GM23338 (cell line): ENCODE measurements around the gene IGSF21. TPM values are rescaled to one million over a fixed set of nuclear protein-coding genes. Genes with fewer than 3 reads are reported as not detected.

Source experiments
- ATAC-seq: fragments of 200-7000 bp; cut with Tn5 transposase; 3 replicates; pipeline ENCODE4 v1.9.1; 2020
- DNase-seq: peaks from one replicate; pipeline ENCODE4 v3.0.0-alpha.2; 2015; ENCODE audit warnings: low spot score
- H2AFZ ChIP-seq: fragments of 200-600 bp; sonication (generic); 2 replicates; pipeline ENCODE4 v1.8.0; 2016; ENCODE audit warnings: antibody characterized with exemption, mild to moderate bottlenecking, moderate library complexity
- H3F3A ChIP-seq: fragments of 200-600 bp; sonication (generic); replicated peaks from 2 replicates; pipeline ENCODE4 v1.8.0; 2017; ENCODE audit warnings: antibody characterized with exemption, mixed run types, low read depth
- H3K27ac ChIP-seq: fragments of 200-600 bp; sonication (generic); 2 replicates; pipeline ENCODE4 v1.6.1; 2016; ENCODE audit warnings: low read depth
- H3K27me3 ChIP-seq: fragments of 200-600 bp; sonication (generic); 2 replicates; pipeline ENCODE4 v1.8.0; 2016; ENCODE audit warnings: mild to moderate bottlenecking, mixed run types, moderate library complexity; ENCODE audit not compliant: insufficient read depth
- H3K36me3 ChIP-seq: fragments of 200-600 bp; sonication (generic); 2 replicates; pipeline ENCODE4 v1.8.0; 2016; ENCODE audit warnings: mild to moderate bottlenecking; ENCODE audit not compliant: insufficient read depth
- H3K4me1 ChIP-seq: fragments of 200-600 bp; sonication (generic); 2 replicates; pipeline ENCODE4 v1.8.0; 2016; ENCODE audit warnings: mild to moderate bottlenecking, moderate library complexity; ENCODE audit not compliant: insufficient read depth
- H3K4me2 ChIP-seq: fragments of 200-600 bp; sonication (generic); 2 replicates; pipeline ENCODE4 v1.7.1; 2017; ENCODE audit warnings: mixed run types
- H3K4me3 ChIP-seq: fragments of 200-600 bp; sonication (generic); 2 replicates; pipeline ENCODE4 v1.6.1; 2016; ENCODE audit warnings: mixed run types
- H3K79me2 ChIP-seq: fragments of 200-600 bp; sonication (generic); replicated peaks from 2 replicates; pipeline ENCODE4 v1.8.0; 2017; ENCODE audit warnings: mild to moderate bottlenecking; ENCODE audit not compliant: insufficient read depth
- H3K9me2 ChIP-seq: fragments of 200-600 bp; sonication (generic); 2 replicates; pipeline ENCODE4 v1.8.0; 2017; ENCODE audit not compliant: insufficient read depth
- H4K20me1 ChIP-seq: fragments of 200-600 bp; sonication (generic); replicated peaks from 2 replicates; pipeline ENCODE4 v1.8.0; 2017; ENCODE audit warnings: mild to moderate bottlenecking; ENCODE audit not compliant: insufficient read depth
- H3K27ac Mint-ChIP-seq: 2 replicates; pipeline ENCODE4 v1.8.0; 2020; ENCODE audit warnings: inconsistent platforms, mild to moderate bottlenecking, moderate library complexity, mixed read lengths
- H3K27me3 Mint-ChIP-seq: 3 replicates; pipeline ENCODE4 v1.8.0; 2022; ENCODE audit warnings: low read depth, mild to moderate bottlenecking, moderate library complexity, mixed read lengths, inconsistent platforms; ENCODE audit not compliant: insufficient read depth, poor library complexity
- H3K36me3 Mint-ChIP-seq: 3 replicates; pipeline ENCODE4 v1.8.0; 2021; ENCODE audit warnings: low read depth, mild to moderate bottlenecking, inconsistent platforms, moderate library complexity, mixed read lengths
- H3K4me1 Mint-ChIP-seq: 3 replicates; pipeline ENCODE4 v1.8.0; 2020; ENCODE audit warnings: mild to moderate bottlenecking, inconsistent platforms, mixed read lengths
- H3K4me3 Mint-ChIP-seq: 3 replicates; pipeline ENCODE4 v1.8.0; 2021; ENCODE audit warnings: moderate library complexity, mild to moderate bottlenecking, inconsistent platforms, mixed read lengths
- H3K9me3 Mint-ChIP-seq: 3 replicates; pipeline ENCODE4 v1.8.0; 2020; ENCODE audit warnings: moderate library complexity, mild to moderate bottlenecking, inconsistent platforms, mixed read lengths
- CREB1 ChIP-seq: fragments of 250-450 bp; sonication (Bioruptor Pico); IDR thresholded peaks from 2 replicates; pipeline ENCODE4 v1.5.0; 2020; ENCODE audit warnings: low read depth, mild to moderate bottlenecking, moderate library complexity
- ETS1 ChIP-seq: IDR thresholded peaks from 2 replicates; pipeline ENCODE4 v1.6.1; 2016; ENCODE audit warnings: antibody characterized with exemption
- EZH2 ChIP-seq: fragments of 200-600 bp; sonication (generic); IDR thresholded peaks from one replicate; pipeline ENCODE4 v1.8.0; 2017; ENCODE audit warnings: antibody characterized with exemption, mild to moderate bottlenecking, low read depth; ENCODE audit not compliant: unreplicated experiment
- EZH2phosphoT487 ChIP-seq: fragments of 200-600 bp; sonication (generic); IDR thresholded peaks from one replicate; pipeline ENCODE4 v1.8.1; 2018; ENCODE audit warnings: antibody characterized with exemption; ENCODE audit not compliant: unreplicated experiment
- JUNB ChIP-seq: IDR thresholded peaks from one replicate; pipeline ENCODE4 v1.6.1; 2016; ENCODE audit warnings: antibody characterized with exemption; ENCODE audit not compliant: unreplicated experiment
- NANOG ChIP-seq: IDR thresholded peaks from 2 replicates; pipeline ENCODE4 v1.6.1; 2016; ENCODE audit warnings: antibody characterized with exemption, borderline replicate concordance
- POLR2AphosphoS5 ChIP-seq: IDR thresholded peaks from 2 replicates; pipeline ENCODE4 v1.6.1; 2016; ENCODE audit warnings: antibody characterized with exemption, low read depth
- STAT1 ChIP-seq: IDR thresholded peaks from one replicate; pipeline ENCODE4 v1.6.1; 2016; ENCODE audit warnings: antibody characterized with exemption; ENCODE audit not compliant: unreplicated experiment
- ZNF114 ChIP-seq: fragments of 250-450 bp; sonication (Bioruptor Pico); IDR thresholded peaks from 2 replicates; pipeline ENCODE4 v1.5.0; 2020; ENCODE audit warnings: mild to moderate bottlenecking, moderate library complexity
- ZNF331 ChIP-seq: fragments of 250-450 bp; sonication (Bioruptor Pico); IDR thresholded peaks from 2 replicates; pipeline ENCODE4 v1.5.0; 2020; ENCODE audit warnings: low read depth, mild to moderate bottlenecking, moderate library complexity
- polyA plus RNA-seq: library from polyadenylated mRNA; unstranded; fragments of >200 nt; fragmentation: Nextera tagmentation; extraction: Ambion mirVana; gene quantifications from 2 replicates; pipeline ENCODE4 v1.2.1, GENCODE V29; 2016
- total RNA-seq: library from RNA; depleted of rRNA; stranded (reverse); fragments of >200 nt; shearing (Covaris generic); gene quantifications from 2 replicates; pipeline ENCODE4 v1.2.3, GENCODE V29; 2014
- TF ChIP-seq, protein P1 (sequence below): fragments of 250-450 bp; sonication (Bioruptor Pico); IDR thresholded peaks from 2 replicates; pipeline ENCODE4 v1.5.0; 2020; ENCODE audit warnings: mild to moderate bottlenecking, moderate library complexity
- TF ChIP-seq, protein P2 (sequence below), 2 experiments: fragments of 200-600 bp in 1 of 2; sonication (generic) in 1 of 2; conservative IDR thresholded peaks; 2 replicates each; pipeline versions ENCODE4 v1.5.1 to v1.6.1; 2016 to 2017; ENCODE audit warnings: antibody characterized with exemption in 2 of 2, low read depth in 2 of 2, mild to moderate bottlenecking in 2 of 2, moderate library complexity in 1 of 2
- TF ChIP-seq, protein P3 (sequence below): IDR thresholded peaks from one replicate; pipeline ENCODE4 v1.6.1; 2018; ENCODE audit warnings: antibody characterized with exemption; ENCODE audit not compliant: unreplicated experiment

The IGSF21 gene
- total and polyA plus RNA-seq, 2 experiments from 2014 or later = 15.6 to 15.7 TPM

GRCh38 chr1:18155881-18156385 lies 48.3 kb downstream of the IGSF21 start (continued):
- TF ChIP-seq NANOG (no peak), EZH2phosphoT487 (no peak), JUNB (no peak), POLR2AphosphoS5 (no peak), EZH2 (no peak)

DNA sequence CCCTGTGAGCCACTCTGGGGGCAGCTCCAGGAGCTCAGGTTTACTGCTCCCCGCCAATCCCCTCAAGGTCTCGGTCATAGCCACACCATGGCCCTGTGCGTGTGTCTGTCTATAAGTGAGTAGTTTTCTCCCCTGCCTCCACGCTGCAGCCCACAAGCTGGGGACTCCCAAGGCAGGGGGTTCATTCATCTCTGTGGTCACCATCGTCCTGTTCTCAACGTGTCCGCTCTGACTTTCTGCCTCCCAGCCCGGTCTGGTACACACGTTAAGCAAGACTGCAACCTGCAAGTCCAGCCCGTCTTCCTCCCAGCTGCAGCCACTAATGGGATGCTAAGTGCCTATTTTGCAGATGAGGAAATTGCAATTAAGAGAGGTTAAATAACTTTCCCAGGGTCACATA lies 49.8 kb downstream of the IGSF21 start:
- Histone ChIP-seq H3K9me2 (no peaks in the 10 kb centered on the region), H3K36me3 (no peaks in the 10 kb centered on the region), H3K79me2 (no peaks in the 10 kb centered on the region), H3F3A (no peaks in the 10 kb centered on the region), H3K4me1 (peaks cover 3% of the 10 kb centered on the region; the same call in 1 of the 2 replicates), H3K27ac (no peak overlapping the region), H2AFZ (no peak overlapping the region), H3K4me3 (no peak overlapping the region), H3K4me2 (no peak overlapping the region), H3K27me3 (no peaks in the 10 kb centered on the region), H4K20me1 (no peaks in the 10 kb centered on the region)
- ATAC-seq = no peak
- no peak for TF ChIP-seq ETS1
- TF ChIP-seq, protein P1, sequence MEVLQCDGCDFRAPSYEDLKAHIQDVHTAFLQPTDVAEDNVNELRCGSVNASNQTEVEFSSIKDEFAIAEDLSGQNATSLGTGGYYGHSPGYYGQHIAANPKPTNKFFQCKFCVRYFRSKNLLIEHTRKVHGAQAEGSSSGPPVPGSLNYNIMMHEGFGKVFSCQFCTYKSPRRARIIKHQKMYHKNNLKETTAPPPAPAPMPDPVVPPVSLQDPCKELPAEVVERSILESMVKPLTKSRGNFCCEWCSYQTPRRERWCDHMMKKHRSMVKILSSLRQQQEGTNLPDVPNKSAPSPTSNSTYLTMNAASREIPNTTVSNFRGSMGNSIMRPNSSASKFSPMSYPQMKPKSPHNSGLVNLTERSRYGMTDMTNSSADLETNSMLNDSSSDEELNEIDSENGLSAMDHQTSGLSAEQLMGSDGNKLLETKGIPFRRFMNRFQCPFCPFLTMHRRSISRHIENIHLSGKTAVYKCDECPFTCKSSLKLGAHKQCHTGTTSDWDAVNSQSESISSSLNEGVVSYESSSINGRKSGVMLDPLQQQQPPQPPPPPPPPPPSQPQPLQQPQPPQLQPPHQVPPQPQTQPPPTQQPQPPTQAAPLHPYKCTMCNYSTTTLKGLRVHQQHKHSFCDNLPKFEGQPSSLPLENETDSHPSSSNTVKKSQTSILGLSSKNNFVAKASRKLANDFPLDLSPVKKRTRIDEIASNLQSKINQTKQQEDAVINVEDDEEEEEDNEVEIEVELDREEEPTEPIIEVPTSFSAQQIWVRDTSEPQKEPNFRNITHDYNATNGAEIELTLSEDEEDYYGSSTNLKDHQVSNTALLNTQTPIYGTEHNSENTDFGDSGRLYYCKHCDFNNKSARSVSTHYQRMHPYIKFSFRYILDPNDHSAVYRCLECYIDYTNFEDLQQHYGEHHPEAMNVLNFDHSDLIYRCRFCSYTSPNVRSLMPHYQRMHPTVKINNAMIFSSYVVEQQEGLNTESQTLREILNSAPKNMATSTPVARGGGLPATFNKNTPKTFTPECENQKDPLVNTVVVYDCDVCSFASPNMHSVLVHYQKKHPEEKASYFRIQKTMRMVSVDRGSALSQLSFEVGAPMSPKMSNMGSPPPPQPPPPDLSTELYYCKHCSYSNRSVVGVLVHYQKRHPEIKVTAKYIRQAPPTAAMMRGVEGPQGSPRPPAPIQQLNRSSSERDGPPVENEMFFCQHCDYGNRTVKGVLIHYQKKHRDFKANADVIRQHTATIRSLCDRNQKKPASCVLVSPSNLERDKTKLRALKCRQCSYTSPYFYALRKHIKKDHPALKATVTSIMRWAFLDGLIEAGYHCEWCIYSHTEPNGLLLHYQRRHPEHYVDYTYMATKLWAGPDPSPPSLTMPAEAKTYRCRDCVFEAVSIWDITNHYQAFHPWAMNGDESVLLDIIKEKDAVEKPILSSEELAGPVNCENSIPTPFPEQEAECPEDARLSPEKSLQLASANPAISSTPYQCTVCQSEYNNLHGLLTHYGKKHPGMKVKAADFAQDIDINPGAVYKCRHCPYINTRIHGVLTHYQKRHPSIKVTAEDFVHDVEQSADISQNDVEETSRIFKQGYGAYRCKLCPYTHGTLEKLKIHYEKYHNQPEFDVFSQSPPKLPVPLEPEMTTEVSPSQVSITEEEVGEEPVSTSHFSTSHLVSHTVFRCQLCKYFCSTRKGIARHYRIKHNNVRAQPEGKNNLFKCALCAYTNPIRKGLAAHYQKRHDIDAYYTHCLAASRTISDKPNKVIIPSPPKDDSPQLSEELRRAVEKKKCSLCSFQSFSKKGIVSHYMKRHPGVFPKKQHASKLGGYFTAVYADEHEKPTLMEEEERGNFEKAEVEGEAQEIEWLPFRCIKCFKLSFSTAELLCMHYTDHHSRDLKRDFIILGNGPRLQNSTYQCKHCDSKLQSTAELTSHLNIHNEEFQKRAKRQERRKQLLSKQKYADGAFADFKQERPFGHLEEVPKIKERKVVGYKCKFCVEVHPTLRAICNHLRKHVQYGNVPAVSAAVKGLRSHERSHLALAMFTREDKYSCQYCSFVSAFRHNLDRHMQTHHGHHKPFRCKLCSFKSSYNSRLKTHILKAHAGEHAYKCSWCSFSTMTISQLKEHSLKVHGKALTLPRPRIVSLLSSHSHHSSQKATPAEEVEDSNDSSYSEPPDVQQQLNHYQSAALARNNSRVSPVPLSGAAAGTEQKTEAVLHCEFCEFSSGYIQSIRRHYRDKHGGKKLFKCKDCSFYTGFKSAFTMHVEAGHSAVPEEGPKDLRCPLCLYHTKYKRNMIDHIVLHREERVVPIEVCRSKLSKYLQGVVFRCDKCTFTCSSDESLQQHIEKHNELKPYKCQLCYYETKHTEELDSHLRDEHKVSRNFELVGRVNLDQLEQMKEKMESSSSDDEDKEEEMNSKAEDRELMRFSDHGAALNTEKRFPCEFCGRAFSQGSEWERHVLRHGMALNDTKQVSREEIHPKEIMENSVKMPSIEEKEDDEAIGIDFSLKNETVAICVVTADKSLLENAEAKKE = no peak
- TF ChIP-seq ZNF331 (CRISPR knock-in tag) = no peak
- no peak for TF ChIP-seq CREB1
- no peak for TF ChIP-seq JUNB
- no peak for TF ChIP-seq EZH2
- TF ChIP-seq STAT1 = no peak
- TF ChIP-seq NANOG = no peak
- no peak for TF ChIP-seq POLR2AphosphoS5
- no peak for TF ChIP-seq EZH2phosphoT487
- TF ChIP-seq, protein P2, sequence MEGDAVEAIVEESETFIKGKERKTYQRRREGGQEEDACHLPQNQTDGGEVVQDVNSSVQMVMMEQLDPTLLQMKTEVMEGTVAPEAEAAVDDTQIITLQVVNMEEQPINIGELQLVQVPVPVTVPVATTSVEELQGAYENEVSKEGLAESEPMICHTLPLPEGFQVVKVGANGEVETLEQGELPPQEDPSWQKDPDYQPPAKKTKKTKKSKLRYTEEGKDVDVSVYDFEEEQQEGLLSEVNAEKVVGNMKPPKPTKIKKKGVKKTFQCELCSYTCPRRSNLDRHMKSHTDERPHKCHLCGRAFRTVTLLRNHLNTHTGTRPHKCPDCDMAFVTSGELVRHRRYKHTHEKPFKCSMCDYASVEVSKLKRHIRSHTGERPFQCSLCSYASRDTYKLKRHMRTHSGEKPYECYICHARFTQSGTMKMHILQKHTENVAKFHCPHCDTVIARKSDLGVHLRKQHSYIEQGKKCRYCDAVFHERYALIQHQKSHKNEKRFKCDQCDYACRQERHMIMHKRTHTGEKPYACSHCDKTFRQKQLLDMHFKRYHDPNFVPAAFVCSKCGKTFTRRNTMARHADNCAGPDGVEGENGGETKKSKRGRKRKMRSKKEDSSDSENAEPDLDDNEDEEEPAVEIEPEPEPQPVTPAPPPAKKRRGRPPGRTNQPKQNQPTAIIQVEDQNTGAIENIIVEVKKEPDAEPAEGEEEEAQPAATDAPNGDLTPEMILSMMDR (conservative IDR thresholded peaks at IDR 0.05; ENCODE audit: low read depth in 2 of 2) = no peak
- TF ChIP-seq ZNF114 (CRISPR knock-in tag) = no peak
- TF ChIP-seq, protein P3, sequence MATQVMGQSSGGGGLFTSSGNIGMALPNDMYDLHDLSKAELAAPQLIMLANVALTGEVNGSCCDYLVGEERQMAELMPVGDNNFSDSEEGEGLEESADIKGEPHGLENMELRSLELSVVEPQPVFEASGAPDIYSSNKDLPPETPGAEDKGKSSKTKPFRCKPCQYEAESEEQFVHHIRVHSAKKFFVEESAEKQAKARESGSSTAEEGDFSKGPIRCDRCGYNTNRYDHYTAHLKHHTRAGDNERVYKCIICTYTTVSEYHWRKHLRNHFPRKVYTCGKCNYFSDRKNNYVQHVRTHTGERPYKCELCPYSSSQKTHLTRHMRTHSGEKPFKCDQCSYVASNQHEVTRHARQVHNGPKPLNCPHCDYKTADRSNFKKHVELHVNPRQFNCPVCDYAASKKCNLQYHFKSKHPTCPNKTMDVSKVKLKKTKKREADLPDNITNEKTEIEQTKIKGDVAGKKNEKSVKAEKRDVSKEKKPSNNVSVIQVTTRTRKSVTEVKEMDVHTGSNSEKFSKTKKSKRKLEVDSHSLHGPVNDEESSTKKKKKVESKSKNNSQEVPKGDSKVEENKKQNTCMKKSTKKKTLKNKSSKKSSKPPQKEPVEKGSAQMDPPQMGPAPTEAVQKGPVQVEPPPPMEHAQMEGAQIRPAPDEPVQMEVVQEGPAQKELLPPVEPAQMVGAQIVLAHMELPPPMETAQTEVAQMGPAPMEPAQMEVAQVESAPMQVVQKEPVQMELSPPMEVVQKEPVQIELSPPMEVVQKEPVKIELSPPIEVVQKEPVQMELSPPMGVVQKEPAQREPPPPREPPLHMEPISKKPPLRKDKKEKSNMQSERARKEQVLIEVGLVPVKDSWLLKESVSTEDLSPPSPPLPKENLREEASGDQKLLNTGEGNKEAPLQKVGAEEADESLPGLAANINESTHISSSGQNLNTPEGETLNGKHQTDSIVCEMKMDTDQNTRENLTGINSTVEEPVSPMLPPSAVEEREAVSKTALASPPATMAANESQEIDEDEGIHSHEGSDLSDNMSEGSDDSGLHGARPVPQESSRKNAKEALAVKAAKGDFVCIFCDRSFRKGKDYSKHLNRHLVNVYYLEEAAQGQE = no peak
- peaks cover 12% of the 10 kb centered on the region for H3K4me1 Mint-ChIP-seq
- H3K36me3 Mint-ChIP-seq = no peaks in the 10 kb centered on the region; the same call in 2 of the 3 replicates
- H3K4me3 Mint-ChIP-seq = no peak overlapping the region
- H3K9me3 Mint-ChIP-seq = no peaks in the 10 kb centered on the region
- no peak overlapping the region for H3K27ac Mint-ChIP-seq
- H3K27me3 Mint-ChIP-seq = peaks cover 9% of the 10 kb centered on the region
- DNase-seq = no peak
